PC-3 (cell line): ENCODE data around the gene CAMTA1.

ENCODE experiments used
- CTCF ChIP-seq: fragments of 300-600 bp; sonication (generic); conservative IDR thresholded peaks from 2 replicates; pipeline ENCODE4 v1.5.1; 2017; ENCODE audit warnings: antibody characterized with exemption, low read depth, mild to moderate bottlenecking, low read length
- EZH2 ChIP-seq: fragments of 300-600 bp; sonication (generic); IDR thresholded peaks from one replicate; pipeline ENCODE4 v1.6.1; 2017; ENCODE audit warnings: antibody characterized with exemption, mild to moderate bottlenecking, low read length; ENCODE audit not compliant: unreplicated experiment
- EZH2phosphoT487 ChIP-seq: fragments of 300-600 bp; sonication (generic); IDR thresholded peaks from 2 replicates; pipeline ENCODE4 v1.6.1; 2018; ENCODE audit warnings: mild to moderate bottlenecking, antibody characterized with exemption, low read length, borderline replicate concordance

- no peak for TF ChIP-seq CTCF
- no peak for TF ChIP-seq EZH2
- no peak for TF ChIP-seq EZH2phosphoT487
Measured at GRCh38 chr1:7220712-7221252, 435.5 kb downstream of the CAMTA1 start.
